Right hindlimb (tissue), 1 donor: ENCODE data around the gene CELA1.
"Not testable (repeated sequence)": the region's sequence is repeated elsewhere in the genome, so short reads cannot be mapped to it uniquely, and the experiment has no call there.

ENCODE experiments used
- DNase-seq: peaks from one replicate; pipeline ENCODE4 v3.0.0-alpha.2; 2018

Gene CELA1

DNA sequence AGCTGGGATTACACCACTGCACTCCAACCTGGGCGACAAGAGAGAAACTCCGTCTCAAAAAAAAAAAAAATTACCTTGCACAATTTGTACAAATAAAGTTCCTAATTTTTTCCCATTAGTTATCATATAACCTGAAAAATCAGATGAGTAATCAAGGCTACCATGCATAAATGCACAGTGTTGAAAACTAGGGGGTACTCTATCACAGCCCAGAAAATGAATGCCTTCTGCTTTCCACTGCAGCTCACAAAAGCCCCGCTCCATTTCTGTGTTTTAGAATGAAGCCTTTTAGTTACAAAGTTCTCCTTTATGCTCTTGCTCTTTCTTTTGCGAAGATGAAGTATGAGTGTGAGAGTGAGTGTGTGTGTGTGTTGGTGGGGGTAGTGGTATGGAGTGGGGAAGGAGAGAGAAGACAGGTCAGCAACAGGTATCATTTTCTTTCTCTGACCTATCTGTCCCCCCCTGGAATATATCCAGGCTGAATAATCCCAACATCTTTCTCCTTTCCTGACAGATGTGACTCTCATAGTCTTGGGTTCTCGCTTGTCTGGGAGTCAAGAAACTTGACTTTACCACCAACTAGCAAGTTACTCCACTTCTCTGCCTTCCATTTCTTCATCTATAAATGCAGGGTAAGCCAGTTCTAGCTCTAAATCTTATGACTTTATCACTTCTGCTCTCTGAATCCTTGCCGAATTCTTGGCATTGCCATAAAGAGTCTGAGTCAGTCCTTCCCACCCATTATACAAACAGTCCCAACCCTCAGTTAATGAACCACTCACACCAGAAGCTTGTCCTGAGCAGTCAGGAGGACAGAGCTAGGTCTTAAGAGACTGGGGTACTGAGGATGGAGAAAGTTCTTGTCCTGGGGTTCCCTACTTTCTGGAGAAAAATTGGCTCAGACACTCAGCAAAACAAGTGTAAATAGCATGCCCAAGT lies 38.6 kb downstream of the CELA1 start:
- no peak for DNase-seq

DNA sequence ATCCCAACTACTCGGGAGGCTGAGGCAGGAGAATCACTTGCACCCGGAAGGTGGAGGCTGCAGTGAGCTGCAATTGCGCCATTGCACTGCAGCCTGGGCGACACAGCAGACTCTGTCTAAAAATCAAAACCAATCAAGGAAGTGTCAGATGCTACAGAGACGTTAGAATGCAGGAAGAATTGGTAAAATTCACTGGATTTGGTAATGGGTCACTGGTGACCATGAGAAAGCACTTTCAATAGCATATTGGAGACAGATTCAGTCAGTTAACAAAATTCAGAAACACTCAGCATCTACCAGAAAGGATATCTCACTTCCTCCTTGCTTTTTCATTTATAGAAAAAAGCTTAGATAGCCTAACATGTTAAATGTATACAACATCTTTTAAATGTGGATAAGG lies 40.0 kb downstream of the CELA1 start:
- no peak for DNase-seq

- DNase-seq, result not testable (repeated sequence)
Measured at GRCh38 chr12:51300768-51301167, 45.7 kb downstream of the CELA1 start.

DNA sequence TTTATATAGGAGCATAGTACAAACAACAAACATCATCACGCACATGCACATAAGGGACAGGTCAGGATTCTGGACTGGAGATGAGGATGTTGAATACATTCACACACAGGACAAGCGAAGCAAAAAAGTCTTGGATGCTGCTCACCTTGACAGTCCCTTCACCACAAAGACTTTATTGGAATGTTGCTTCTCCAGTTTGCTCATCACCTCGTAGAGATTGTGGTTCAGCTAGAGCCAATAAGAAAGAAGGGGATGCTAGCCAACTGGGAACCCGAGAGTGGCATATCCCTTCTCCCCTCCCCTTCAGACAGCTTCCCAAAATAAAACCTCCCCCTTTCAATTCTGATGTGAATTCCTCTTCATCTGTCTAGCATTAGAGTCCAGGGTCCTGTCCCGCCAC lies 50.8 kb downstream of the CELA1 start:
- DNase-seq, result no peak

GRCh38 chr12:51294097-51294496 lies 52.4 kb downstream of the CELA1 start:
- DNase-seq, result not testable (repeated sequence)

GRCh38 chr12:51293696-51294095 lies 52.8 kb downstream of the CELA1 start:
- no peak for DNase-seq

DNA sequence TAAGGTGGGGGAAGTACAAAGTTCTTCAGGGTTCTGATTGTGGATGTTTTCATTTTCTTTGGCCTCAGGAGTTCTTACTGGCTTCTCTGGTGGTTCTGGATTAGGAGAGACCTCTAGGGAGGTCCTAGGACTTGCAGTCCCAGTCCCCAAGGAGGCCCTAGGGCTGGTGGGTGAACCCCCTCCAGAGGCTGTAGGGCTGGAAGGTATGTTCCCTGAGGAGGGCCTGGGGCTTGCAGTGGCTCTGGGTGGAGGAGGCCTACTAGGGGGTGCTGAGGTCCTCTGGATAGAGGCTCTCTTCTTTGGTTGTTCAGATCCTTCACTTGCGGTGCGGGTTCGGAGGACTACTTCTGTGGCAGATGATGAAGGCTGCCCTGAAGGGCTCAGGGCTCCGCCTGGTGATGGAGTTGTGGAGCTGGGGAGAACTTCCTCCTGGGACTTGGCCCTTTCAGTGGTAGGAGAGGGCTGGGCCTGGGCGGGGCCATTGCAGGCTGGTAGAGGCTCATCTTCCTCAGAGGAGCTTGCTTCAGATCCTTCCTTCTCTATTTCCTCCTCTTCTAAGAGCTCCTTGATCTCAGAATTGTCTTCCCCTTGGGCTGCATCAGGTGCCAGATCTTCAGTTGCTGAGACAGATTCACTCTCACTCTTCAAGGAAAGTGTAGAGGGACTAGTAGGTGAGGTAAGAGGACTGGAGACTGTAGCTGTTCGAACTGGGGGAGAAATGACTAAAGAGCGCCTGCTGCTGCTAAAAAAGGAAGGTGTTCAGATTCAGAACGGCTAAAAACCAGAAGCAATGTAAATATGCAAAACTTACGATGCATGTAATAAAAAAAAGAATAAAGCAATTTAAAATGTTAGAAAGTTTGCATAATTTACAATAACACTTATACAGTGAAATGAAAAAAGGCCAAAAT lies 54.6 kb downstream of the CELA1 start:
- DNase-seq, result not testable (repeated sequence)

GRCh38 chr12:51285843-51286242 lies 60.6 kb downstream of the CELA1 start:
- no peak for DNase-seq

DNA sequence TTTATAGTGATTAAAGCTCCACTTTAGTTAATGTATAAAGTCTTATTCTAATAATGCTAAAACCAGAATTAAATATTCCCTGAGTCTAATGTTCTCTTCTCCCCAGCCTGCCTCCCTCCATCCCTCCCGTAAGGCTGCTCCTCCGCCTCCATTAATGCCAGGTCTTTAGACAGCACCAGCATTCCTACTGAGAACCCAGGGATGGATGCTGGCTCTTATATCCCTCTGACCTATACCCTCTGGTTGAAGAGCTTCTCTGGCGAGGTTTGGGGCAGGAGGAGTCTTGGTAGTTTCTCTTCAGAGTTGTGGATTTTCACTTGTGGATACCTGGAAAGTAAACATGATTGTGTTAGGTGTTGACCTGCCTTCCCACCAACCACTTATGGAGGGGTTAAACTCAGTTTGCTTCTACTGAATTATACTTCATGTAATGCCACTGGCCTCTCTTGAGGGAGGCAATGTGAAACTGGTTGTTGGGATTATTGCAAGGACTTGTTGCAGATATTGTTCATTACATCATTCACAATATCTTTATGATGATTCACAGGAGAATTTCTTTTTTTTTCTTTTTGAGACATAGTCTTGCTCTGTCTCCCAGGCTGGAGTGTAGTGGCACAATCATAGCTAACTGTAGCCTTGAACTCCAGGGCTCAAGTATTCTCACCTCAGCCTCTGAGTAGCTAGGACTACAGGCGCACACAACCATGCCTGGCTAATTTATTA lies 65.1 kb downstream of the CELA1 start:
- DNase-seq, result no peak
